ENCODE data around the gene IL5RA.

Gene IL5RA, protein sequence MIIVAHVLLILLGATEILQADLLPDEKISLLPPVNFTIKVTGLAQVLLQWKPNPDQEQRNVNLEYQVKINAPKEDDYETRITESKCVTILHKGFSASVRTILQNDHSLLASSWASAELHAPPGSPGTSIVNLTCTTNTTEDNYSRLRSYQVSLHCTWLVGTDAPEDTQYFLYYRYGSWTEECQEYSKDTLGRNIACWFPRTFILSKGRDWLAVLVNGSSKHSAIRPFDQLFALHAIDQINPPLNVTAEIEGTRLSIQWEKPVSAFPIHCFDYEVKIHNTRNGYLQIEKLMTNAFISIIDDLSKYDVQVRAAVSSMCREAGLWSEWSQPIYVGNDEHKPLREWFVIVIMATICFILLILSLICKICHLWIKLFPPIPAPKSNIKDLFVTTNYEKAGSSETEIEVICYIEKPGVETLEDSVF

DNA sequence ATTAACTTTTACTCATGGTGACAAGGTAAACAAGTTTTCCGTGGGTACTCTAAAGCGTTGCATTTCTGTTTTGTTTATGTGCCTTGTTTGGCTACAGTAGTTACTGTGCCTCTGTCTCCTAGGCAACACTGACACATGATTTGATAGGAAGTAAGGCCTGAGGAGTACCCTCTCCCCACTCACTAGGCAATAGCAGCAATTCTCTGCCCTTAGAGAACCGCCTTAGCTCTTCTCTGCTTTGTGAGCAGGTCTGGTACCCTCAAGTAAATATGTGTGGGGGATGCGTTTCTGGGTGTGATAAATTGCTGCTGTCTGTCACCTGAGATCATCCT is at the start of gene IL5RA:
TSS of gene IL5RA (minus strand) at position 76 of the 332 bp plus-strand sequence. CDS start 5,390 bp downstream, outside the sequence.
- no peak for DNase-seq (ENCODE audit: low spot score)

DNA sequence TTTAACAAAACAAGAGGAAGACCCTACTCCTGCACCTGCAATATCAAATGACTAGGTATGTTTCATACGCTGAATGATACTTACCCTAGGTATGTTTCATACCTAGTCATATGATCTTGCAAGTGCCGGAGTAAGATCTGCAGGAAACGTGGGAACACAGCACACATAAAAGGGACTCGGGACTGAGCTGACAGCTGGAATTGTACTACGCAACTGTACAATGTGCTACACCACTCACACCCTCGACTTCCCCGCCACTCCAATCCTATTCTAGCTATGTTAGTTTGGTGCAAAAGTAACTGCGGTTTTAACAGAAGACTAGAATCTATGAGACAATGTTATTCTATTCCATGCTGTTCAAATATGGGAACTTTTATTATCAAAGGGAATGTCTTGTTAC is 47.3 kb upstream of the IL5RA start:
- DNase-seq (ENCODE audit: low spot score) = no peak

DNA sequence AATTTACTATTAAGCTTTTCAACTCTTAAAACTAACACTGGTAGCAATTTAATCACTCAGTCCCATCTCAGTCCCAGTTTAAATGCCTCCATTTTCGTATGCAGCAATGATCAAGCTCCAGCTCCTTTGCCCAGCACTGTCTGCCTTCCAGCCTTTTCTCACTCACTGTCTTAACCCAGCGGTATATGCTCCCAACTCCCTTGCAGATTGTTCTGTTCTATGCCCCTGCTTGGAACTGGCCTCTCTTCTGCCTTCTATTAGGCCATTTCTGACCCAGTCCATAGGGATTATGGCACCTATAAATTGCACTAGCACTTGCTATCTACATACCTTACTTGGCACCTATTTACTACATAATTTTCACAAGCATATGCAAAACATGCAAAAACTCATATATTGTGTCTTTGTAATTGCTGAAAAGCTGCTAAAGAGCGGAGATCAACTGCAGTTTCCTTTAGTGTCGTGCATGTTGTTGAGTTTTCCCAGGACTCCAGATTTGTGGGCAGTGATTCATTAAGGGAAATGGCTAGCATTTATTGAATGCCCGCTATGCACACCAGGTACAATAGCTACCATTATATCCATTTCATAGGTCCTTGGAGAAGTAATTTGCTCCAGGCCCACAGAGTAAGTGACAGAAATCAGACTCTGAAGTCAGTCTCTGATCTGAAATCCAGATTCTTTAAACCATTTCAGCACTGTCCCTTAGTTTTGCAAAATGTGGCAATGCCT is 44.9 kb upstream of the IL5RA start:
- DNase-seq (ENCODE audit: low spot score) = no peak

DNA sequence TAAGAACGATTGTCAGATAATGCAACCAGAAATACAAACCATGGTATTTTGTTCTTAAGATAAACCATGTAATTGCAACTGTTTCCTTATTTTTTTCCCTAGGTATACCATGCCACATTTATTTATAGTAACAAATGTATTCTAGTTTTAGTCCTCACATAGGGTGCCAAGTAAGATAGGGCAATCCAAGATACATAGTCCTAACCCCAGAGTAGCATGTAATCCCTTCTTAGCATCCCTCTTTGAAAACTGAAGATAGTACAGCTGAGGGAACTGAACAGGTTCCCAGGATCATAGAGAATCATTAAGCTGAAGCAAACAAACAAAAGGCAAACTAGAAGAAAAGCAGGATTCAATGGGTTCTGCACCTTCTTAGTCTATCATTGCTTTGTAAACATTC is 41.3 kb upstream of the IL5RA start:
- DNase-seq (ENCODE audit: low spot score) = no peak

DNA sequence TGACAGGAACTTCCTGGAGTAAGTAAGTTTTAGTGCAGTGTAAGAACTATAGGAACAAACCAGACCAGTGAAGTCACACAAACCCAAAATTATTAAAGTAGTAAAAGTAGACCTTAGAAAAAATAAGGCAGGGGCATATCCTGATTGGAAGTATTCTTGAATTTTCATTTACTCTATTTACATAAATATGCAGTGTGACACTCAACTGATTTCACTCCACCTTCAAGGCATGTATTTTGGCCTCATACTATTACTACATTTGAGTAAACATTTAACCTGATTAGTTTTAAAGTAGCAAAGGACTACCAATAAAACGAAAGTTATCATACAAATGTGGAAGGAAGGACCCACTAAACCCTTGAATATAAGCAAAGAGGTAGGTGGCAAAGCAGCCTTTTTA is 39.4 kb upstream of the IL5RA start:
- no peak for DNase-seq (ENCODE audit: low spot score)

DNA sequence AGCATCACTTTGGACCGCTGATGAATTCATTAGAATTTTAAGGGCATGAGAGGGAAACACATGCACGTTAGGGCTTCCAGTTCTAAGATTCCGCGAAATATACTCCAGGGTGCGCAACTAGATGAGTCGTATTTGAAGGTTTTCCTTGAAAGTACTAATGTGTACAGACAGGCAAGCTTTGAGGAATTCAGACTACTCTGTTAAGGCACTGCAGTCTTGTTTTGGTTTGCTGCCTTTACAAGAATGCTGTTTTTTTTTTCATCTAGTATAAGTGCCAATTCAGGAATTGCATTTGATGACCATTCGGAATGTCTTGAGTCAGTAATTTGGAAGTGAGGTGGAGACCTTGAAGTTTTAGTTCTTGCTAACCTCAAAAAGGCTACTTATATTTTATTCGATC is 35.7 kb upstream of the IL5RA start:
- no peak for DNase-seq (ENCODE audit: low spot score)

DNA sequence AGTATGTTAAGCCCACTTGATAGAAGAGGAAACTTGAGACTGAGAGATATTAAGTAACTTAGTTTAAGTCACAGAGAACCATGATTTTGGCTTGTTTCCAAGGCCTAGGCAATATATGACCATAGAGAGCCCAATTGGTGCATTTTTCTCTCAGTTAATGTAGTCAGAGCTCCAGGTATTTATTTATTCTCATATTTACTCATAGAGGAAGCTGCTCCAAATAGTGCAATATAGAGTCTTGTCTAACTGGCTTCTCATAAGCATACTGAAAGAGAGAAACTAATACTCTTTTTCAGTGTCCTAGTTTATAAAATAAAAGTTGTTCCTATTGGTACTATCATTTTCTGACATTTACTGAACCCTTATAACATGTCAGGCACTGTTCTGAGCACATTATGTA is 31.8 kb upstream of the IL5RA start:
- no peak for DNase-seq (ENCODE audit: low spot score)

DNA sequence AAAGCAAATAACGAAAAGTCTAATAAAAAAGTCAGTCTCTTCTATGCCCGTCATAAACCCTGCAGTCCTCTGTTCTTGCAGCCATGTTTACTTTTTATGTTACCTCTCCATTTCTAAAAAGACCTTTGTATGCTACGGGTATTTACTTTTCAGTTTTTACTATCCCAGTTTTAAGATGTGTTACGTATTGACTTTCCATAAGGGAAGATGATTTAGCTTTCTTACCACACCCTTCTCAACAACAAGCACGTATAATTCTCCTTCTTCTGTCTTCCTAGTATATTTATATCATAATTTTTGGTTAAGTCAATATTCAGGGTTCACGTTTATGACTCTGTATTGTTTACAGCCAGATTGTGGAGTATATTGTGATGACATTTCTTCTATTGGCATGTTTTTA is 27.4 kb upstream of the IL5RA start:
- DNase-seq (ENCODE audit: low spot score) = no peak

DNA sequence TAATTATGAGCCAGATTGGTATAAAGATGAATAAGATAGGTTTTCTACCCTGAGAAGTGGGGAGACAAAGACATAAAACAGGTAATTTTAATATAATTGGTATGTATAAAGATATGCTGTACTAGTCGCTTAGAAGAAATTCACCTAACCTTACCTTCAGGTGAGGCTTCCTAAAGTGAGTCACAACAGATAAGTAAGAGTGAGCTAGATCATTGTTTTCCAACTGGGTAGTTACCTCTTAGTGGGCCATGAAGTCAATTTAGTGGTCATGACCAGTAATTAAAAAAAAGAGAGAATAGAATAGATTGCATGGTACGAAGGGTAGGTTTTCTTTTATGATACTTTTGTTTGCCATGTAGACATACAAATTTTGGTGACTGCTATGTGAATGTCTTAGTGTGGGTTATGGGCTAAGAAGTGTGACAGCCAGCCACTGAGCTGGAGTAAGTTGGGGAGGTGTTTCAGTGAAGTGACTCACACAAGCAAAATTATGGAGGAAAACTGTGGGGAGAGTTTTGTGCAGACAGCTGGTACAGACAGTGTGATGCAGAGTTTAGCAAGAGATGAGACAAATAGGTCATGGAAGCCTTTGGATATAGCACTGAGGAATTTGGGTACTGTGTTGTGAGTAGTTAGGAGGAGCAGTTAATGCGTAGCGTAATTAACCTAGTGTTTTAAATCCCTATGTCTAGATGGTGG is 24.7 kb upstream of the IL5RA start:
- no peak for DNase-seq (ENCODE audit: low spot score)

DNA sequence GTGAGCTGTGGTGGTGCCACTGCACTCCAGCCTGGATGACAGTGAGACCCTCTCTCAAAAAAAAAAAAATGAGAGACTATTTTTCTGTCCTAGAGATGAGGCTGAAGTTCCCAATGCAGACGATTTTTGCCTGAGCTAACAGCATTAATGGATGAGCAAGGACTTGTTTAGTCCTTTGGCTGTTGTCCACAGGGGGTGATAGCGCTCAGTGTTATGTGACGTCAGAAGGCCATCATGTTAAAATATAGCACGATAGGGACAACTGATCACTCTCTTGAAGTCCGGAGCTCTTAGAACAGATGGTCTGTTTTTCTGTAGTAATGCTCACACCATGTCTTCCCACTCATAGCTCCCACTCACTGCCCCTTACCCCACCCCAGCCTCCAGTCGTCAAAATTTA is 23.3 kb upstream of the IL5RA start:
- no peak for DNase-seq (ENCODE audit: low spot score)

DNA sequence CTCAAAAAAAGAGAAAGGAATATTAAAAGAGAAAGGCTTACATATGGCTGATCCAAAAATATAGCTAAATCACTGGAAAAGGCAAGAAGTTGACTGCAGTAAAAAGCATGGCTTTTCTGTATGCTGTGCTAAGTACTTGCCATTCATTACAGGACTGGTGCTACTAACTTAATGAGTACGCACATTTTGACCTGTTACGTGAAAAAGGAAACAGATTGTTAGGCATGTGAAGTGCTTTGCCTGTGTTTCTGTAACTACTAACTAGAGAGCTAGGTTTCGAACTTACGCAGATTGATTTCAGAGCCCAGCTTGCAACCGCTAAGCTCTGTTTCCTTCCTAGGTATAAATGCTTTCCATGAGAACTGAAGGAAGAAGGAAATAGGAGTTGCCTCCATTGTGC is 19.4 kb upstream of the IL5RA start:
- DNase-seq (ENCODE audit: low spot score) = no peak

DNA sequence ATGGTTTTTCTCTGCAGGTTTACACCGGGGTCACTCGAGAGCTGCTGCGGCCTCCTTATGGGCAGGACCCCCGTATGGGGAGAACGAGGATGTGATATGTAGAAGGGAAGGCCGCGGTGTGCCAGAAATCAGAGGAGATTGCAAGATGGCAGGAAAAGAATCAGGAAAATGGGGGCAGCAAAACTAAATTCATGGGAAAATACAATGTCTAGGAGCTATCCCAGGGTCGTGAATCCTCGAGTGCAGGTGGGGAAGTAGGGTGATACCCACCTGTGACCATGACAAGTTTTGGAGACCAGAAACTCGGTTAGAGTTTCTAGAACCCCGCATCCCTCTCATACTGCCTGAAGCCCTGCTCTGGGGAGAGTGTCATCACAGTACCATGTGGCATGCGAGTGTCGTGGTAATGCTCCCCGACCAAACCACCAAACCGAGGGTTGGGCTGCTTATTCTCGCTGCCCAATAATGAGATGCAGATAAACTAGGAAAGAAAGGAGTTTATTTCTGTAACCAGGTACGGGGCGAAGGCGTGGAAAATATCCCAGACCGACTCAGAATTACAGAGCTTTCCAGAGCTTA is 17.3 kb upstream of the IL5RA start:
- DNase-seq (ENCODE audit: low spot score) = no peak

DNA sequence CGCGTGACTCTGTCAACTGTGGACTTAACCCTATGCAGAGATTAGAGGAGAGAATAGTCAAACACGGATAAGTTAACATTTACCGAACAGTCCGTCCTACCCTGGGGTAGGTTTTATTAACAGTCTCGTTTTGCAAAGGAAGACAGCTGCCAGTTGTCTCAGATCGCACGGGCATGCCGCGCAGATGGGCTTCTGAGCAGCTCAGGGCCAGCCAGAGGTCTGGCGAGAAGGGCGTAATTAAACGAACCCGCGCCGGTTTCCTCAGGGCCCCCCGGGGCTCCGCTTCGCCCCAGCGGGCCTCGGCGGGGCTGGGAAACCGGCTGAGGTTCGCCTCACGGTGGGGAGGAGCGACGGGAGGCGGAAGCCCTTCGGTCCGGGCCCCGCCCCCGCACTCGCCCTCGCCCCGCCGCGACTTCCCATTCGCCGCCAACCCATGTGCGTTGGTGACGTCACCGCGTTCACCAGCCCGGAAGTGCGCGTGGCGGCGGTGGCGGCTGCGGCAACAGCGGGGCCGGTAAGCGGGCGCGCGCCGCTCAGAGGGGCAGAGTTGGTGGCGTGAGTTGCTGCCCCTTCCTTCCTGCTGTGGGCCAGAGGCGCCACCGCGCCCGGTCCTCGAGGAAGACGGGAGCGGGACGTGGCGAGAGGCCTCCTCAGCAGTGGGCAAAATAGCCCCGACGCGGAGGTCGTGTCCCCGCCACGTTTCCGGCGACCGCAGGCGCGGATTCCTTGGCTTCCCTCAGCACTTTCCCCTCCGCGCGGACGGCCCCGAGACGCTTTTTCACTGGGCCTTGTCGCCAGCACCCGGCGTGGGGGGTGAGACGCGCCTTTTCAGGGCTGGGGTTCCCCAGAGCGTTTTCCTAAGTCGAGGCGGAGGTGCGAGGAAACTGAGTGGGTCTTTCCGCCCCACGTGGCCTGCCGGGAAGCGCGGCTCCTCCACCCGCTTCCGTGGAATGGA is 16.6 kb upstream of the IL5RA start, which contains the start of gene TRNT1:
TSS of gene TRNT1 (plus strand) at position 464 of the 955 bp plus-strand sequence. CDS start 2,101 bp downstream, outside the sequence.
- DNase-seq (ENCODE audit: low spot score) = peak; percentile 95

DNA sequence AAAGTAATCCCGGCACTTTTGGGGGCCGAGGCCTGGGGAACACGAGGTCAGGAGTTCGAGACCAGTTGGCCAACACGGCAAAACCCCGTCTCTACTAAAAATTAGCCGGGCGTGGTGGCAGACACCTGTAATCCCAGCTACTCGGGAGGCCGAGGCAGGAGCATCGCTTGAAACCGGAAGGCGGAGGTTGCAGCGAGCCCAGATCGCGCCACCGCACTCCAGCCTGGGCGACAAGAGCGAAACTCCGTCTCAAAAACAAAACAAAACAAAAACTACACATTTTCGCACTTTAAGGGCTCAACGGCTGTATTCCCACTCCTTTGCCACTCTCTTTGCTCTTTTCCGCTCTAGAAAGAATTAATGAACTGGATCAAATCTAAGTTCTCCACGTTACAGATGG is 15.8 kb upstream of the IL5RA start:
- no peak for DNase-seq (ENCODE audit: low spot score)

DNA sequence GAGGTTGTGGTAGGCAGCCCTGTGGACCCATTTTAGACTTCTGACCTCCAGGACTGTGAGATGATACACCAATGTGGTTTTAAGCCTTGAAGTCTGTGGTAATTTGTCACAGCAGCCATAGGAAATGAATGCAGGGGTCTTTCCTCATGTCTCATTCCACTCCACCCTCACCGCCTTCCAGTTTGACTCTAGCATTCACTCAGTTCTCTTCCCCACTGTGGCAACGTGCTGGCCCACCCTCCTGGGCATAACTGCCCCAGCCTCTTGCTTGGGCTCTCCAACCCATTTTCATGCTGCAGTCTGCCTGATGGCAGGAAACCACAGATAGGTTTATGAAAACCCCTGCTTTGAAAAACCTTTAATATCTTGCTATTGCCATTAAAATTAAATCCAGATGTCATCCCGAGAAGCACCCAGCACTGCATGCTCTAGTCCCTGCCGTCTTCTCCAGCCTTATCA is 9.2 kb upstream of the IL5RA start:
- no peak for DNase-seq (ENCODE audit: low spot score)

DNA sequence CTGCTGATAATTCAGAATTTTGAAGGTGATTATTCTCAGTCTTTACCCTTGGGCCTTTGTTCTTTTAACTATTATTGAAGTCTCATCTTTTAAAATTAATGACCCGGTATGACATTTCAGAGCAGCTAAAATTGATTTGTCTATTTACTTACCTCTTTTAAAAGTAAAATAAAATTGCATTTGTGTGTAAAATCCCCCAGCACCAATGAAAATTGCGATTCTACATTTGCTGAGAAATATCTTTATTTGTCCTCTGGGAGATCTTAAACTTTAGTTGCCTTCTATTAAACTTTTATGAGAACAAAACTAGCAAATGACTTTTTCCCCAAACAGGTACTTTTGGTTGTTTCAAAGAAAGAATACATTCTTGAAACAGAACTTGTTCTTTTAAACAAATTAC is 7.5 kb upstream of the IL5RA start:
- no peak for DNase-seq (ENCODE audit: low spot score)

DNA sequence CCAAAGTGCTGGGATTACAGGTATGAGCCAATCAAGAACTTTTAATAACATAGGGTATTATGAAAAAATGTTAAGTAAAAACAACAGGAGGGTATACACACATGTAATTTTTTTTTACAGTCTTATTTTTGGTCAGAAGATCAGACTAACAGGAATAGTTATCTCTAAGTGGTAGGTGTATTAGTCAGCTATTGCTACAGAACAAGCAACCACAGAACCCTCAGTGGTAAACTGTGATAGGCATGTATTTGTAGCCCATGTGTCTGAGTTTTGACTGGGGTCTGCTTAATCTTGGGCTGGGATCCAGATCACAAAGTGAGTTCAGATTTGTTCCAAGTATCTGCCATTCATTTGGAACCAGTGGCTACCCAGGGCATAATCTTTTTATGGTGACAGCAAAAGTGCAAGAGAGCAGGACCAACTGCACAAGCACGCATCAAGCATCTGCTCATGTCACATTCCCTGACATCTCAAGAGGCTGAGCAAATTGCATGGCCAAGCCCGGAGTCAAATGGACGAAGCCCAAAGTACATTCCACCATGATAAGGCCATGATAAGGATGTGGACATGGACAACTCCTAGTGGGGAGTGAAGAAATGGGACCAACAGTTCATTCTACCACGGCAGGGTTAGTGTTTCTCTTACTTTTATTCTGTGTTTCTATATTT is 3.0 kb upstream of the IL5RA start:
- no peak for DNase-seq (ENCODE audit: low spot score)

DNA sequence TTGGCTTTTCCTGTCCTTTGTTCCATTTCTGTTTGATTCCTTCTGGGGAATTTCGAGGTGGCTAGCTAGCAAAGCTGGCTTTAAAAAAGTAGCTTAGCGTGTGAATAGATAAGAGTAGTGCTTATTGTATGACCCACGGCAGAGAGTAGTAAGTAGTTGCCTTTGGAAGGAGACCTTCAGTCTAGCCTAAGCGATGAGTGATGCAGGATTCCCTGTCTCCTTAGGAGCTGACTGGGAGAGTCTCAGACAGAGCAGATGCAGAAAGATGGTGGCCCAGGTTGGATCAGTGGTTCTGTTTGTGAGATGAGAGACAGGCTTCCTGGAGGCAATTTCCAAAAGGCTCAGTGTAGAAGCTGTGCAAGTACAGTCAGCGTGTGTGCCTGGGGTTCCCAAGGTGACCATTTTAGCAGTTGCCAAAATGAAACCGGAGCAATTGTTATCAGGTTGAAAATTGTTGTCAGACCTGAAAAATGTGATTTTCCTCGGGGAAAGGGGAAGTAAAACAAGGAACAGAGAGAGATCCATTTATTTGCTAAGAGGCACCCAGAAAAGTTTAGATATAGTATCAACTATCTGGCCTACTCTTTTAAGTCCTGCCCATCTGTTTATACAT is 681 bp upstream of the IL5RA start:
- DNase-seq (ENCODE audit: low spot score) = no peak

DNA sequence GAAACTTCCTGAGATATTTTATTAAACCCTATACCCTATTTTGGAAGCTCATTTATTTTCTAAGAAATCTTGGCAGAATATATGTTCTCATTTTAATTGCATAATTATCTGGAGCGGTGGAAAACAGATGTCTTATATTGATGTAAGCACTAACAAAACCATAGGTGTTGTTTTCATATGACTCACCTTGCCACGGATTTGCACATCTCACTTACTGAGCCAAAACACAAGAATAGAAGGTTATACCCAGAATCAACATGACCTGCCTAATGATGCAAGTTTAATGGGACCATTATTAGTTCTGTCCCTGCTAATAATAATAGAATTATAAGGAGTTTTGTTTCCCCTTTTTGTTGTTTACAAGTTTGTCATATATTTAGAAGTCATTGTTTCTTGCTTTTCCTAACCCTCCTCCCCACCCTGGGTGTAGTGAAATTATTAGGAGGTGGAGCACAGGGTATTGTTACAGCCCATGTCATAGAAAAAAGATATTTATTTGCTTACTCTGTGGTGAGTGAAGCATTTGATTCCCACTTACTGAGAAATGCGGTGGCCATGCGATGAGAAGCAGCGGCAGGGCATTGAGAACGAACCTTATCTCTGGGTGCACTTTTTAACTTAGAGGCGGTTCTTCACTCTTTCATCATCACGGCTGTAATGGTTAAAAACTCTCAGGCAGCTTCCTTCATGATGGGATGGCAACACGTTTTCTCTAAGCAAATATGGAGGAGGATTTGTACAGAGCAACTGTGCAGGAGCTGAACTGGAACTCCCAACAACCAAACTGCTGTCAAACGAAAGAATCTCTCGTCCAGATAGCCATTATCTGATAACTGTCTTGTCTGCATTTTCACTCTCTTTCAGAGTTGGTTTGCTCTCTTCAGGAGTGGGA is 521 bp downstream of the IL5RA start:
- DNase-seq (ENCODE audit: low spot score) = no peak
